Body of pancreas (tissue), 4 donors: ENCODE data around the gene IP6K2. TPM values are rescaled to one million over a fixed set of nuclear protein-coding genes. Genes with fewer than 3 reads are reported as not detected.
"Not testable (repeated sequence)": the region's sequence is repeated elsewhere in the genome, so short reads cannot be mapped to it uniquely, and the experiment has no call there.

Experiments used
- ATAC-seq: fragments of 150-250 bp; one replicate; pipeline ENCODE4 v1.9.1; 2016
- DNase-seq, 4 donors: peaks; one replicate each; pipeline ENCODE4 v3.0.0-alpha.2; 2019
- H3K27ac ChIP-seq, 4 donors: fragments of 200-600 bp; sonication (generic); 1 replicate in 3 of 4; 2 replicates in 1 of 4; pipeline versions ENCODE4 v1.5.1 to v1.6.1; 2016 to 2019; ENCODE audit warnings: mild to moderate bottlenecking in 1 of 4, mixed read lengths in 1 of 4, moderate library complexity in 1 of 4
- H3K27me3 ChIP-seq, 2 donors: fragments of 200-600 bp; sonication (generic); one replicate each; pipeline ENCODE4 v1.6.0; 2016; ENCODE audit warnings: mild to moderate bottlenecking in 1 of 2
- H3K36me3 ChIP-seq, 2 donors: fragments of 200-600 bp; sonication (generic); replicated peaks in 1 of 2; 2 replicates each; pipeline ENCODE4 v1.5.1; 2016; ENCODE audit warnings: low read depth in 2 of 2; ENCODE audit not compliant: insufficient read depth in 1 of 2
- H3K4me1 ChIP-seq: fragments of 200-600 bp; sonication (generic); one replicate; pipeline ENCODE4 v1.6.0; 2016
- H3K4me3 ChIP-seq, 2 donors: fragments of 200-600 bp; sonication (generic); 1 replicate in 1 of 2; 2 replicates in 1 of 2; pipeline ENCODE4 v1.5.1; 2016 to 2019
- H3K9me3 ChIP-seq, 3 donors: fragments of 200-600 bp; sonication (generic); 1 replicate in 2 of 3; 2 replicates in 1 of 3; pipeline ENCODE4 v1.5.1; 2016
- CTCF ChIP-seq, 7 experiments: fragments of 450-650 bp in 4 of 7; fragments of 200-600 bp in 3 of 7; sonication (generic) in 3 of 7; IDR thresholded peaks; one replicate each; pipeline ENCODE4 v1.5.1; 2016 to 2019; ENCODE audit warnings: antibody characterized with exemption in 7 of 7
- POLR2A ChIP-seq, 3 donors: fragments of 450-650 bp; IDR thresholded peaks; one replicate each; pipeline ENCODE4 v1.6.1; 2016; ENCODE audit warnings: antibody characterized with exemption in 3 of 3, mild to moderate bottlenecking in 2 of 3
- WGBS, 2 donors: methylation state at CpG; one replicate each; pipeline ENCODE4 v1.1.5; 2017; 5-methylcytosine and 5-hydroxymethylcytosine counted together
- intact Hi-C: fragments of 100-400 bp; cut with DNase I; formaldehyde crosslinking; loops from one replicate; pipeline ENCODE4 v1.15.1; 2023
- total RNA-seq, 2 donors: library from RNA; depleted of rRNA; stranded (reverse); fragments of >200 nt; gene quantifications; one replicate each; pipeline ENCODE4 v1.1.0, GENCODE V29; 2016

The IP6K2 gene
- total RNA-seq, 2 donors from 2014 or later = 67.5 to 138 TPM

GRCh38 chr3:48747015-48747615, 30.1 kb upstream of the IP6K2 start:
- no peak overlapping the region for H3K4me3 ChIP-seq
- WGBS, 2 donors = 31 to 41% methylated on average over 4 of the region's 4 CpGs
- TF ChIP-seq CTCF (IDR thresholded peaks at IDR 0.05) = no peak
- no peak for TF ChIP-seq POLR2A (IDR thresholded peaks at IDR 0.05)
- H3K4me1 ChIP-seq = no peaks in the 10 kb centered on the region
- H3K36me3 ChIP-seq = peaks cover 0 to 9% of the 10 kb centered on the region in 2 donors
- no peaks in the 10 kb centered on the region for H3K27me3 ChIP-seq
- H3K27ac ChIP-seq = peak overlapping the region in 2 of 4 donors; percentile 23 to 58
- intact Hi-C loops = no loop called here
- H3K9me3 ChIP-seq = no peaks in the 10 kb centered on the region
- DNase-seq (no peak), ATAC-seq (no peak)

GRCh38 chr3:48743773-48744172, 26.8 kb upstream of the IP6K2 start:
- no peak for ATAC-seq
- peaks cover 0 to 2% of the 10 kb centered on the region in 2 donors for H3K36me3 ChIP-seq

GRCh38 chr3:48741226-48741625, 24.2 kb upstream of the IP6K2 start:
- H3K9me3 ChIP-seq, H3K27me3 ChIP-seq, H3K36me3 ChIP-seq, H3K4me3 ChIP-seq, DNase-seq, intact Hi-C loops, ATAC-seq: not testable (repeated sequence)
- H3K4me1 ChIP-seq = peaks cover 30% of the 10 kb centered on the region
- peak overlapping the region in 3 of 4 donors; percentile 65 to 81 (median 78) for H3K27ac ChIP-seq
- WGBS, 2 donors = 96 to 98% methylated on average over 10 of the region's 10 CpGs

More at GRCh38 chr3:48743773-48744172, 26.8 kb upstream of the IP6K2 start:
- H3K4me3 ChIP-seq = no peak overlapping the region
- H3K4me1 ChIP-seq = peaks cover 25% of the 10 kb centered on the region
- no peaks in the 10 kb centered on the region for H3K9me3 ChIP-seq
- H3K27me3 ChIP-seq = no peaks in the 10 kb centered on the region
- intact Hi-C loops = no loop called here
- 85 to 94% methylated on average over 7 of the region's 7 CpGs for WGBS, 2 donors
- no peak overlapping the region for H3K27ac ChIP-seq
- no peak for DNase-seq
- TF ChIP-seq CTCF (IDR thresholded peaks at IDR 0.05) (no peak), POLR2A (IDR thresholded peaks at IDR 0.05) (no peak)

GRCh38 chr3:48739955-48740823, 23.2 kb upstream of the IP6K2 start:
- no peaks in the 10 kb centered on the region for H3K9me3 ChIP-seq
- peaks cover 30% of the 10 kb centered on the region for H3K4me1 ChIP-seq
- DNase-seq (peak; percentile 88 to 96 (median 93)), ATAC-seq (peak; percentile 92)
- 9 to 17% methylated on average over 8 to 15 of the region's 15 CpGs for WGBS, 2 donors
- intact Hi-C loops = no loop called here
- peak overlapping the region; percentile 65 to 81 (median 73) for H3K27ac ChIP-seq
- no peak for TF ChIP-seq POLR2A (IDR thresholded peaks at IDR 0.05)
- TF ChIP-seq CTCF (IDR thresholded peaks at IDR 0.05) = peak; percentile 50 to 94 (median 80)
- no peaks in the 10 kb centered on the region for H3K27me3 ChIP-seq
- no peaks in the 10 kb centered on the region for H3K36me3 ChIP-seq
- H3K4me3 ChIP-seq = no peak overlapping the region

- intact Hi-C loops = no loop called here
- DNase-seq = no peak
- Histone ChIP-seq H3K4me1 (peaks cover 30% of the 10 kb centered on the region), H3K27me3 (no peaks in the 10 kb centered on the region), H3K9me3 (no peaks in the 10 kb centered on the region), H3K4me3 (no peak overlapping the region), H3K36me3 (no peaks in the 10 kb centered on the region), H3K27ac (peak overlapping the region; percentile 65 to 81 (median 73))
- TF ChIP-seq POLR2A (IDR thresholded peaks at IDR 0.05) (no peak), CTCF (IDR thresholded peaks at IDR 0.05) (no peak)
- no peak for ATAC-seq
- 0 to 54% methylated on average over 1 to 6 of the region's 6 CpGs for WGBS, 2 donors
These were observed 22.6 kb upstream of the IP6K2 start for GRCh38 chr3:48739617-48739954.
